Gastrocnemius medialis (tissue), 4 donors: ENCODE results near the gene MESP2.

Source experiments
- CTCF ChIP-seq, 5 experiments: fragments of 450-650 bp in 3 of 5; fragments of 200-600 bp in 2 of 5; sonication (generic) in 2 of 5; IDR thresholded peaks in 4 of 5; conservative IDR thresholded peaks in 1 of 5; 1 replicate in 4 of 5; 2 replicates in 1 of 5; pipeline ENCODE4 v1.5.1; 2016 to 2019; ENCODE audit warnings: antibody characterized with exemption in 5 of 5, mild to moderate bottlenecking in 3 of 5, moderate library complexity in 3 of 5
- POLR2A ChIP-seq, 2 donors: fragments of 450-650 bp; IDR thresholded peaks; one replicate each; pipeline ENCODE4 v1.6.1; 2017; ENCODE audit warnings: antibody characterized with exemption in 2 of 2, mild to moderate bottlenecking in 2 of 2, moderate library complexity in 2 of 2

GRCh38 chr15:89760303-89761008 lies 15.7 kb upstream of the MESP2 start:
- TF ChIP-seq CTCF (IDR thresholded peaks at IDR 0.05 in 4 of 5, conservative IDR thresholded peaks at IDR 0.05 in 1 of 5) (peak; percentile 81 to 97 (median 93)), POLR2A (IDR thresholded peaks at IDR 0.05) (no peak)
